Measurements from ENCODE around the gene GALNTL6.
"Not testable (repeated sequence)": the region's sequence is repeated elsewhere in the genome, so short reads cannot be mapped to it uniquely, and the experiment has no call there.

Gene GALNTL6

GRCh38 chr4:172887959-172888358, 1074.8 kb downstream of the GALNTL6 start:
- DNase-seq (ENCODE audit: insufficient read length, low spot score), result no peak
- no peak for FAIRE-seq

DNA sequence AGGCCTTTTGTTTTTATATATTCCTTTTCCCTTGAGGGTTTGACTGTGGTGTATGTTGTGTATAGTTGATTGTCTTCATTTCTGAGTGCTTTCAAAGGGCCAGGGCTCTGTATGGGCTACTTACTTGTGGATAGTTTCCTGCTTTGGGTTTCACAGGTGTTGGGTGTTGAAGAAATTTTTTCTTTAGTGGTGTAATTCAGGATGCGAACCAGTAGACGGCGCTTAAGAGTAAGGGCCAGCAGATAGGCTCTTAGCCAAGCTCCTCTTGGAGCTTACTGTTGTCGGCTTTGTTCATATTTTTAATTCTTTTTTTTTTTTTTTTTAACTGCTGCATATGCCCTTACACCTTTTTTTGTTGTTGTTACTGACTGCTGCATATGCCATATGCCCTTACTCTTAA, 1079.1 kb downstream of the GALNTL6 start:
- DNase-seq (ENCODE audit: insufficient read length, low spot score) (no peak), FAIRE-seq (no peak)

- FAIRE-seq, result no peak
- DNase-seq (ENCODE audit: insufficient read length, low spot score), result no peak
Measured at GRCh38 chr4:172895699-172896098, 1082.5 kb downstream of the GALNTL6 start.

DNA sequence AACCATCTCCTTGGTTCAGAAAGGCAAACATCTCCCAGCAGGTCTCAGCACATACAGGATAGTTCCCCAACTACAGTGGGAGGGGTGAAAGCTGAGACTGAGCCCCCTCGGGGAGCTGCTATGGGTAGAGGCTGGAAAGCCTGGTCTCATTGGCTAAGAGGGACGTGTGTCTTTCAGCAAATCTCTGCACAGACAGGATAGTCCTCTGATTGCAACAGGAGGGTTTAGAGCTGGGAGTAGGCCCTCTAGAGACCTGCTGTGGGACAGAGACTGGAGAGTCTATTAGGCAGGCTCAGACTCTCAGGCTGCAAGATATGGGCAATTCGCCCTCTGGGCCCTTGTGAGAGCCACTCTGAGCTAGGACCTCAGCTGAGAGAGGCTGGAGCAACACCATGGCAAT, 1083.8 kb downstream of the GALNTL6 start:
- no peak for FAIRE-seq
- DNase-seq (ENCODE audit: insufficient read length, low spot score), result no peak

DNA sequence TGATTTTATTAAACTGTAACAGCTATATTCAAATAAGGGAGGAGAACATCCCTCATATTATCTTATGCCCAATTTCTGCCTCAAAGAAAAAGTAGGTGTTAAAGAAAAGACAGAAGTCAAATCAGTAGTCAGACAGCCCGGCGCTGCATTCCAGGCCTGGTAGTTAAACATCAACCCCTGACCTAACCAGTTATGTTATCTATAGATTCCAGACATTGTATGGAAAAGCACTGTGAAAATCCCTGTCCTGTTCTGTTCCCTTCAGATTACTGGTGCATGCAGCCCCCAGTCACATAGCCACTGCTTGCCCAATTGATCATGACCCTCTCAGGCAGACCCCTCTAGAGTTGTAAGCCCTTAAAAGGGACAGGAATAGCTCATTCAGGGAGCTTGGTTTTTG, 1085.5 kb downstream of the GALNTL6 start:
- FAIRE-seq, result no peak
- no peak for DNase-seq (ENCODE audit: insufficient read length, low spot score)

DNA sequence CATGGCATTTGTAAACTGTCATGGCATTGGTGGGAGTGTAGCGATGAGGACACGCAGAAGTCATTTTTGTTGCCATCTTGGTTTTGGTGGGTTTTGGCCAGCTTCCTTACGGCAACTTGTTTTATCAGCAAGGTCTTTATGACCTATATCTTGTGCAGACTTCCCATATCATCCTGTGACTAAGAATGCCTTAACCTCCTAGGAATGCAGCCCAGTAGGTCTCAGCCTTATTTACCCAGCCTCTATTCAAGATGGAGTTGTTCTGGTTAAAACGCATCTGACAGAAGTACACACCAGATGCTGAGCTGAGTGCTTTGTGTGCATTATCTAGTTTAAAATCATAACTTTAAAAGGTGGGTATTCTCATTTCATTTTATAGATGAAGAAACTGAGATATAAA, 1086.7 kb downstream of the GALNTL6 start:
- no peak for DNase-seq (ENCODE audit: insufficient read length, low spot score)
- FAIRE-seq, result no peak

DNA sequence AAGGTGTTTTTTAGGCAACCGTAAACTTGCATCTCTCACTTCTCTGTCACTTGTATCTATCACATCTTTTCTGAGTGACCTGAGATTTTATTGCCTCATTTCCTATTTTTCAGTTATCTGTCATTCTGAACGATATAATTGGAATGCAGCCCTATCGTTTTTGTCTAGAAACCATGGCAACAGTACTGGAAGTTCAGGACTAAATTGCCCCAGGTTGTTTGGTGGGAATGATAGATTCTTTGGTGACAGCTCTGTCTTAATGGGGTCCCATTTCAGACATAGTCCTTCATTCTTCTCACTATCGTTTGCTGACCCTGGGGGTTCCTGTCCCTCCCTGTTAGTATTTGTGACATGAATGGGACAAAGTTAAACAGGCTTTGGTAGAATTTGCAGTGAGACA, 1087.7 kb downstream of the GALNTL6 start:
- DNase-seq (ENCODE audit: insufficient read length, low spot score), result no peak
- no peak for FAIRE-seq

- FAIRE-seq; DNase-seq (ENCODE audit: insufficient read length, low spot score): not testable (repeated sequence)
Measured at GRCh38 chr4:172912468-172912867, 1099.3 kb downstream of the GALNTL6 start.

- FAIRE-seq; DNase-seq (ENCODE audit: insufficient read length, low spot score): not testable (repeated sequence)
Measured at GRCh38 chr4:172917403-172917802, 1104.2 kb downstream of the GALNTL6 start.

DNA sequence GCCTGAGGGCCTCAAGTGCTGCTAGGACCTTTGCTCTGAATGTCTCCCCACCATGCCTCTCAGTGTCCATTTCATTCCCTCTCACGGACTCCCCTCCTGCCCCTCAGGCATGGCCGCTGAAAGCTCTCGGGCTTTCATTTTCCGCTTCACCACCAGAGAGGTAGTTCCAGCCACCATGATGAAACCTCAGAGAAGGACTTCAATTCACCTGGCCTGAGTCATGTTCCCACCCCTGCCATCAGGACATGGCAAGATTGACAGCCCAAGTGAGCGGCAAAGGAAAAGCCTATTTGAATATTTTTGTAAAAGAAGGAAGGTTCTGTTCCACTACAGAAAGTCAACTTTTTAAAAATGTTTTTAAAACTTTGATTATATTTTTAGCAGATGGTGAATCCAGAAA, 1106.1 kb downstream of the GALNTL6 start:
- DNase-seq (ENCODE audit: insufficient read length, low spot score) (no peak), FAIRE-seq (no peak)

- no peak for FAIRE-seq
Measured at GRCh38 chr4:172927096-172927814, 1114.1 kb downstream of the GALNTL6 start.

DNA sequence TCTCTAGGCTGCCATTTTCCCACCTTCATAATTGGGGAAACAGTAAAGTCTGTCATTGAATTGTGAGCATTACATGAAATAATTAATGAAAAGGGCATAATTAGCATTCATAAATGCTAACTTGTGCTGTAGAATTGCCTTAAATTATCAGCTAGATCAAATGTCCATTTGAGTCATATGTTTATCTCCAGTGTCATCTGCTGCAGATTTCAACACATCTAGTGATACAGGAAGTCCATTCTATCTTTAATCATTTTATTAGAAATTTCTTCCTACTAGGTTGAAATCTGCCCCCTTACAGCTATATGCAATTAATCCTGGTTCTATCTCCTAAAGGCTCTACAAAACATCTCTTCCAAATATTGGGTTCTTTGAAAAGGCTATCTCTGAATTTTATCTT, 1115.1 kb downstream of the GALNTL6 start:
- no peak for FAIRE-seq
- DNase-seq (ENCODE audit: insufficient read length, low spot score), result no peak

More at GRCh38 chr4:172927096-172927814, 1114.1 kb downstream of the GALNTL6 start:
- no peak for DNase-seq (ENCODE audit: insufficient read length, low spot score)

DNA sequence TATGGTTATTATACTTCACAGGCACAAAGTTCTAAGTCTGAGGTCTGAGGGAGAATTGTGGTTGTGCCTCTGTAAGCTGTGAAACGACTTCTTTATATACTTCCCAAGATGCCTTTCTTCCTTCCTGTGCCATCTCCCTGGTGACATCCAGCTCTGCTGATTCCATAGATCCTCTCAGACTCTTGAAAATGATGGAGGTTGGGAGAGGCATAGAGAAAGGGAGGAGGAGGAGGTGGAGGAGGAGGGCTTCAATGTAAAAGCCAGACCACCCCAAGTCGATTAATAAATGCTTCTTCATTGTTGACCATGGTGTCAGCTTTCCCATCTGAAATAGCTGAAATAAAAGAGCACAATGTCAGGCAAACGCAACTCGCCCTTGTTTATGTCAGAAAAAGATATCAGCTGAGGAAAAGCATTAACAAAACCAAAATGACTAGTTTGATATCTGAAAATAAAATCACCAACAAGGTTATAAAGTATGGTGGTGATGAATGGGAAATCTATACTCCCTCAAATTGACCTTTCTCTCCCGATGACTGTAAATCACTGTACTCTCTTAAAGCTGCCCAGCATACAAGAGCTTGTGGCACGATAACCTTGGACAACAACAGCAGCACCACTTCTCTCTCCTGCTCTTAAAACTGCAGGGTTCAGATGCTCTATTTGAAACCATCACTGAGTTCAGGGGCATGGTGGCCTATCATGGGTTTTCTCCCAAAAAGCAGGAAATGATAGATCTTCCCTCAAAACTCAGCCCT, 1125.0 kb downstream of the GALNTL6 start:
- DNase-seq (ENCODE audit: insufficient read length, low spot score) (no peak), FAIRE-seq (no peak)

GRCh38 chr4:172938870-172939269, 1125.7 kb downstream of the GALNTL6 start:
- FAIRE-seq (no peak), DNase-seq (ENCODE audit: insufficient read length, low spot score) (no peak)

DNA sequence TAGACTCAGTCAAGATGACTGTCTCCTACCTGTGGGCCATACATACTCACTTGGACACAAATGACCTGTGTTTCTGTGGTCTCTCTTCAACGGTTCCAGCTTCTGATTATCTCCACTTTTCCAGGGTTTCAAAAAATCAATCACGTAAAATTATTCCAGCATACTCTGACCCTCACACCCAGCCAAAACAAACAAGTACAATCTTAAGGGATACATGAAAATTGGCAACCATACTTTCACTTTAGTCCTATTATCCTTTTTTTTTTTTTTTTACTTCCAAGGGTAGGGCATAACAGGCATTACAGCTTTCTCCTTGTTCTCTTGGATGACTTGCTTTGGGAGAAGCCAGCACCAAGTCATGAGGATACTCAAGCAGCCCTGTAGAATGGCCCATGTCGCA, 1129.6 kb downstream of the GALNTL6 start:
- FAIRE-seq (no peak), DNase-seq (ENCODE audit: insufficient read length, low spot score) (no peak)

GRCh38 chr4:172945611-172946010, 1132.4 kb downstream of the GALNTL6 start:
- DNase-seq (ENCODE audit: insufficient read length, low spot score), result no peak
- no peak for FAIRE-seq

DNA sequence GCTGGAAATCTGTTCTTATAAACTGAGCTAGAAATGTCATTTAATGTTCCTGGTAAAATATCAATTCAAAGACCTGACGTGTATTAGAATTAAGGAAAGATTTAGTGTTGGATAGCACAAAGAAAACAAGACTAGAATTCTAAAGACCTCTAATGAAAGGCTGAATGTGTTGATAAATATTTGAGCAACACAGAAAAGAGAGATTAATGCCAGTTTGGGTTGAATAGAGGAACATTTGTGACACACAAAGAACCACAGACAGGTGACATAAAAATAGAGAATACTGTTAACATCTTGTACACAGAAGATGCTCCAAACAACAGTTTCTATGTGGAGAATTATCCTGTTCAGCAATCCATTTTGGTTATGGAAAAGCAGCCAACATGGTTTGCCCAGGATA, 1133.3 kb downstream of the GALNTL6 start:
- DNase-seq (ENCODE audit: insufficient read length, low spot score), result no peak
- FAIRE-seq, result no peak

- FAIRE-seq, result no peak
- DNase-seq (ENCODE audit: insufficient read length, low spot score), result no peak
Measured at GRCh38 chr4:172947594-172947993, 1134.4 kb downstream of the GALNTL6 start.

- FAIRE-seq (no peak), DNase-seq (ENCODE audit: insufficient read length, low spot score) (no peak)
Measured at GRCh38 chr4:172950990-172951389, 1137.8 kb downstream of the GALNTL6 start.

GRCh38 chr4:172951679-172952451, 1138.7 kb downstream of the GALNTL6 start:
- no peak for FAIRE-seq

DNA sequence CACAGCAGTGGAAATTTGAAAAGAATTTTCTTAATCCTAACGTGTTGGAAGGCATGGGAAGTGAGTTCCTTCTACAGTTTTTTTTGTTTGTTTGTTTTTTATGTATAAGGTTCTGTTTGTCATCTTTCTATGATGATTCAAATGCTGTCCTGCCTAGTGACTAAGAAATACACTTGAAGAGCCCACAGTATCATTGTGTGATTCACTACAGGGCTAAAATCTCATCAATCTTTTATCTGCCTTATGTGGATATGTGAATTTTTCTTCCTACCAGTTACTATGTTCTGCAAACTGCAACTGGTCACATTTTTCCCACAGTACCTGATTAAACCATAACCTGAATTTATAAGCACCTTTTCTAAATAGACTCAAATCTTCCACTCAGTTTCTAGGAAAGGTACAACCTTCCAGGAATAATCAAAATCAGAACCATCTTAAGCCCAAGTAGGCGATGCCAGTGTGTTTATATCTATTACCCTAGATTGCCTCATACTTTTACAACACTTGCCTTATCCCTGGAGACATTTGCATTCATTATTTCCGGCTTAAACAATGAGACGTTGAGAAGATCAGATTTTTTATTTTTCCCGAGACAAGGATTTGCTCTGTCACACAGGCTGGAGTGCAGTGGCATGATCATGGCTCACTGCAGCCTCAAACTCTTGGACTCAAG, 1140.8 kb downstream of the GALNTL6 start:
- FAIRE-seq, result no peak

More at GRCh38 chr4:172951679-172952451, 1138.7 kb downstream of the GALNTL6 start:
- DNase-seq (ENCODE audit: insufficient read length, low spot score), result no peak

More for the DNA sequence above, 1140.8 kb downstream of the GALNTL6 start:
- DNase-seq (ENCODE audit: insufficient read length, low spot score), result no peak

Data from GM19239 (cell line).